Measurements from ENCODE around the gene HCAR2.
A peak's percentile ranks its signal among the peaks of the same experiment; 100 is the strongest.
"Not testable (repeated sequence)": the region's sequence is repeated elsewhere in the genome, so short reads cannot be mapped to it uniquely, and the experiment has no call there.

Gene HCAR2

DNA sequence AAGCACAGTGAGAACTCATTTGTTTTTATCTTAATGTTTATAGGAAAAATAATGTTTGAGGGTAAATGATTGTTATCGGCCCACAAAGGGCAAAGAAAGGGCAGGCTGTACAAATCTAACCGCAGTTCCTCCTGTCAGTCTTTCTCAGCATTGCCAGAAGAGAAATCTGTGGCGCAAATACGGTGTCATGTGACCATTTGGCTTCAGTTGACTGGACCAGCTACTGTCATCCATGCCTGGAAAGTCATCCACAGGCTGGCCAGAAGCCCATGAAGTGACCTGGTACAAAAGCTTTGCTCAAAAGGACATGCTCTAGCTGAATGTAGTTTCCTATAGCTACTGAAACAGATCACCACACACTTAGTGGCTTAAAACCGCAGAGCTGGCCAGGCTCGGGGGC, 43.6 kb downstream of the HCAR2 start:
- no peak for DNase-seq (ENCODE audit: low read depth)
- H3K4me3 ChIP-seq (ENCODE audit: low read length): no peak overlapping the region
- TF ChIP-seq, protein P1, sequence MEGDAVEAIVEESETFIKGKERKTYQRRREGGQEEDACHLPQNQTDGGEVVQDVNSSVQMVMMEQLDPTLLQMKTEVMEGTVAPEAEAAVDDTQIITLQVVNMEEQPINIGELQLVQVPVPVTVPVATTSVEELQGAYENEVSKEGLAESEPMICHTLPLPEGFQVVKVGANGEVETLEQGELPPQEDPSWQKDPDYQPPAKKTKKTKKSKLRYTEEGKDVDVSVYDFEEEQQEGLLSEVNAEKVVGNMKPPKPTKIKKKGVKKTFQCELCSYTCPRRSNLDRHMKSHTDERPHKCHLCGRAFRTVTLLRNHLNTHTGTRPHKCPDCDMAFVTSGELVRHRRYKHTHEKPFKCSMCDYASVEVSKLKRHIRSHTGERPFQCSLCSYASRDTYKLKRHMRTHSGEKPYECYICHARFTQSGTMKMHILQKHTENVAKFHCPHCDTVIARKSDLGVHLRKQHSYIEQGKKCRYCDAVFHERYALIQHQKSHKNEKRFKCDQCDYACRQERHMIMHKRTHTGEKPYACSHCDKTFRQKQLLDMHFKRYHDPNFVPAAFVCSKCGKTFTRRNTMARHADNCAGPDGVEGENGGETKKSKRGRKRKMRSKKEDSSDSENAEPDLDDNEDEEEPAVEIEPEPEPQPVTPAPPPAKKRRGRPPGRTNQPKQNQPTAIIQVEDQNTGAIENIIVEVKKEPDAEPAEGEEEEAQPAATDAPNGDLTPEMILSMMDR (conservative IDR thresholded peaks at IDR 0.05; ENCODE audit: low read length): no peak

DNA sequence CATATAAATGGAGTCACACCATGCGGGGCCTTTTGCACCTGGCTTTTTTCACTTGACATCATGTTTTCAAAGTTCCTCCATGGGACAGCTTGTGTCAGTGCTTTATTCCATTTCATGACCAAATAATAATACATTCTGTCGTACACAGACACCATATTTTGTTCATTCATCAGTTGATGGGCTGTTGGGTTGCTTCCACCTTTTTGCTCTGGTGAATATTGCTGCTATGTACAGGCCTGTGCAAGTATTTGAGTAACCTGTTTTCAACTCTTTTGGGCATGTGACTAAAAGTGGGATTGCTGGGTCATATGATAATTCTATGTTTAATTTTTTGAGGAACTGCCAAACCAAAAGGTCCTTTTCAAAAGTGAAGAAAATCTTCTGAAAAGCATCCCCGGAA, 46.9 kb downstream of the HCAR2 start:
- no peak for DNase-seq (ENCODE audit: low read depth)
- TF ChIP-seq, protein P1 (conservative IDR thresholded peaks at IDR 0.05; ENCODE audit: low read length): no peak
- no peak overlapping the region for H3K4me3 ChIP-seq (ENCODE audit: low read length)

DNA sequence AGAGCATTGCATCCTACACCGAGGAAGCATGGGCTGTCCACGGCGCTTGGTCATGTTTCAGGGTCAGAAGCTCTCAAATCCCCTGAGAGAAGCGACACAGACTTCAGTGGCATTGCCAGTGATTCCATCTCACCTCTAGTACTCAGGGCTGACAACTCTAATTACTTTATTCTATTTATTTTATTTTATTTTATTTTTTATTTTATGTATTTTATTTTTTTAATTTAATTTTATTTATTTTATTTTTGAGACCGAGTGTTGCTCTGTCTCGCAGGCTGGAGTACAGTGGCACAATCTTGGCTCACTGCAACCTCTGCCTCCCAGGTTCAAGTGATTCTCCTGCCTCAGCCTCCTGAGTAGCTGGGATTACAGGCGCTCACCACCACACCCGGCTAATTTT, 49.9 kb downstream of the HCAR2 start:
- not testable (repeated sequence) for H3K4me3 ChIP-seq (ENCODE audit: low read length); DNase-seq (ENCODE audit: low read depth)

DNA sequence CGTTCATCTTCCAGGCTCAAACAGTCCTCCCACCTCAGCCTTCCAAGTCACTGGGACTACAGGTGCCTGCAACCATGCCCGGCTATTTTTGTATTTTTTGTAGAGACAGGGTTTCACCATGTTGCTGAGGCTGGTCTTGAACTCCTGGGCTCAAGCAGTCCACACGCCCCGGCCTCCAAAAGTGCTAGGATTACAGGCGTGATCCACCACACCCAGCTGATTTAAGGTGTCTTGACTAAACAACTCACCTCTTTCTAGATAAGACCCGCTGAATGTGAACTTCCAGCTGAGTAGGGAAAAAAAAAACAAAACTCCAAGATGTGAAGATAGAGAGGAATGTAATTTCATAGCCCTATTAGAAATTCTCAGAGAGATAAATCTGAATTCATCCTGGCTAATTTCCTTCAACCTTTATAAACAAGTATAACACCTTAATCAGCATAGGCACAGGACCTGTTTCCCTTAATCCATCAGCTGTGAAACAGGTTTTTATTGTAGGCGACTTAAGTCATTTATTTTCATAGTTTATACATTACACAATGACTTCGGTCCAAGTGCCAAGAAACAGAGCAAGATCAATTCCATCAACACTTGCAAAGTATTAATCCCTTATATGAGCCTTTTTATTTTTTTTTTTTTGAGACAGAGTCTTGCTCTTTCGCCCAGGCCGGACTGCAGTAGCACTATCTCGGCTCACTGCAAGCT, 51.5 kb downstream of the HCAR2 start:
- H3K4me3 ChIP-seq (ENCODE audit: low read length): no peak overlapping the region
- DNase-seq (ENCODE audit: low read depth): peak; percentile 39
- TF ChIP-seq, protein P1 (conservative IDR thresholded peaks at IDR 0.05; ENCODE audit: low read length): no peak

Measured in AG10803 (cell line).